Gastroesophageal sphincter (tissue), 4 donors: ENCODE data around the gene EPS8L2. TPM values are rescaled to one million over a fixed set of nuclear protein-coding genes. Genes with fewer than 3 reads are reported as not detected.
A peak's percentile ranks its signal among the peaks of the same experiment; 100 is the strongest.

Experiments
- ATAC-seq: fragments of 150-250 bp; one replicate; pipeline ENCODE4 v1.9.1; 2016; ENCODE audit warnings: mild to moderate bottlenecking, moderate library complexity
- H3K27ac ChIP-seq, 4 donors: fragments of 200-600 bp; sonication (generic) in 3 of 4; 1 replicate in 3 of 4; 2 replicates in 1 of 4; pipeline ENCODE4 v1.5.1; 2016 to 2019
- H3K27me3 ChIP-seq: fragments of 200-600 bp; sonication (generic); one replicate; pipeline ENCODE4 v1.5.1; 2019
- H3K36me3 ChIP-seq, 2 donors: fragments of 200-600 bp; sonication (generic); one replicate each; pipeline ENCODE4 v1.5.1; 2019; ENCODE audit warnings: control low read depth in 1 of 2
- H3K4me1 ChIP-seq, 3 donors: fragments of 200-600 bp; sonication (generic); 1 replicate in 2 of 3; 2 replicates in 1 of 3; pipeline ENCODE4 v1.5.1; 2016 to 2019; ENCODE audit warnings: control low read depth in 2 of 3
- H3K4me3 ChIP-seq, 2 donors: fragments of 200-600 bp; sonication (generic); one replicate each; pipeline ENCODE4 v1.5.1; 2019; ENCODE audit warnings: mild to moderate bottlenecking in 1 of 2, moderate library complexity in 1 of 2
- H3K9me3 ChIP-seq, 3 donors: fragments of 200-600 bp; sonication (generic); one replicate each; pipeline ENCODE4 v1.5.1; 2017 to 2019; ENCODE audit warnings: control low read depth in 2 of 3
- EP300 ChIP-seq: sonication (generic); formaldehyde crosslinking; IDR thresholded peaks from one replicate; pipeline ENCODE4 v1.6.1; 2017; ENCODE audit warnings: antibody characterized with exemption, mild to moderate bottlenecking
- POLR2A ChIP-seq, 2 donors: fragments of 450-650 bp; IDR thresholded peaks; one replicate each; pipeline ENCODE4 v1.6.1; 2017; ENCODE audit warnings: antibody characterized with exemption in 2 of 2, mild to moderate bottlenecking in 2 of 2, moderate library complexity in 1 of 2
- POLR2AphosphoS5 ChIP-seq: sonication (generic); formaldehyde crosslinking; IDR thresholded peaks from one replicate; pipeline ENCODE4 v1.6.1; 2017; ENCODE audit warnings: antibody characterized with exemption
- WGBS, 2 donors: methylation state at CpG; one replicate each; pipeline ENCODE4 v1.1.5; 2018; ENCODE audit warnings: low coverage in 1 of 2; 5-methylcytosine and 5-hydroxymethylcytosine counted together
- total RNA-seq, 4 donors: library from RNA; depleted of rRNA; stranded (reverse); fragments of >200 nt; gene quantifications; one replicate each; pipeline ENCODE4 v1.1.0, GENCODE V29; 2016
- TF ChIP-seq, protein P1 (sequence below), 4 experiments: fragments of 200-600 bp in 2 of 4; fragments of 450-650 bp in 2 of 4; sonication (generic) in 1 of 4; IDR thresholded peaks; one replicate each; pipeline ENCODE4 v1.5.1; 2017 to 2019; ENCODE audit warnings: antibody characterized with exemption in 4 of 4, mild to moderate bottlenecking in 2 of 4, moderate library complexity in 2 of 4

Gene EPS8L2
- total RNA-seq, 4 donors from 2014 or later, result 9.7 to 33.9 (median 24.0) TPM

DNA sequence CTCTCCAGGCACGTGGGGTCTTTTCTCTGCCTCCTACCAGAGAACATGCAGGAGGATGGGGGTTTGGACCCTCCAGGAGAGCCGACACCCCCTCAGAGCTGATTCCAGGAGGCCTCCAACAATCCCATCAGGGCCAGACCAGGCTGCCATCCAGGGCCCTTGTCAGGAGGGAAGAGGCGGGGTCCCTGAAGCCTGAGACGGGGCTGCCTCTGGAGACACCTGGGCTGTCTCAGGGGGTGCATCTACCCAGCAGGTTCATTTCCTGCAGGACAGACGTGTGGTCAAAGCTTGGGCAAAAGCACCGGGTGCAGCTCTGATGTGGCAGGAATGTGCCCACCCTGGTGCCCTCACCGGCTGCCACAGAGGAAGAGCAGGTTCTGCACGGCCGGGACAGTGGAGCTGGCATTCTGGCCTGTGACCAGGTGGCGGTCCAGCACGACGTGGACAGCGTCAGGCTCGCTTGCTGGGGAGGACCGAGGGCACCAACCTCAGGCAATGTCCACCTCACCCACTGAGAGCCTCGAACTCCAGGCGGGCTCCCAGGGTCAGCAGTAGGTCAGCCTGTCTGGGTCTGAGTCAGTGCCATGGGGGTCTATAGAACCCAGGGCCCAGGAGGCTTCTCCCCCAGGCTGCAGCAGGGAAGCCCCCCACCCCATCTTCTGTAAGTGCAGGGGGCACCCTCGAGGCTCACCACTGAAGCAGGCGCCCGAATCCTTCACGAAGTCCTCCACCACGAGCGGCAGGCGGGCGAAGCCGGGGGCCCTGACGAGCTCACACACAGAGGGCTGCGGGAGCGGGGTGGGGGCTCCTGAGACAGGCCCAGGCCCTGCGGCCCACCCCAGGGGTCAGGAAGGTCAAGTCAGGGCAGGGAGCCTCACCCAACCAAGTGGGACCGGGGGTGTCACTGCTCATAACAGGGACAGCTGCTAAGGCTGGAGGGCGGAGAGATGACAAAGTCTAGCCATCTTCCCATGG lies 64.9 kb downstream of the EPS8L2 start:
- no peak overlapping the region for H3K27ac ChIP-seq
- H3K36me3 ChIP-seq, result peaks cover 0 to 88% of the 10 kb centered on the region in 2 donors
- no peak for TF ChIP-seq EP300
- TF ChIP-seq, protein P1, sequence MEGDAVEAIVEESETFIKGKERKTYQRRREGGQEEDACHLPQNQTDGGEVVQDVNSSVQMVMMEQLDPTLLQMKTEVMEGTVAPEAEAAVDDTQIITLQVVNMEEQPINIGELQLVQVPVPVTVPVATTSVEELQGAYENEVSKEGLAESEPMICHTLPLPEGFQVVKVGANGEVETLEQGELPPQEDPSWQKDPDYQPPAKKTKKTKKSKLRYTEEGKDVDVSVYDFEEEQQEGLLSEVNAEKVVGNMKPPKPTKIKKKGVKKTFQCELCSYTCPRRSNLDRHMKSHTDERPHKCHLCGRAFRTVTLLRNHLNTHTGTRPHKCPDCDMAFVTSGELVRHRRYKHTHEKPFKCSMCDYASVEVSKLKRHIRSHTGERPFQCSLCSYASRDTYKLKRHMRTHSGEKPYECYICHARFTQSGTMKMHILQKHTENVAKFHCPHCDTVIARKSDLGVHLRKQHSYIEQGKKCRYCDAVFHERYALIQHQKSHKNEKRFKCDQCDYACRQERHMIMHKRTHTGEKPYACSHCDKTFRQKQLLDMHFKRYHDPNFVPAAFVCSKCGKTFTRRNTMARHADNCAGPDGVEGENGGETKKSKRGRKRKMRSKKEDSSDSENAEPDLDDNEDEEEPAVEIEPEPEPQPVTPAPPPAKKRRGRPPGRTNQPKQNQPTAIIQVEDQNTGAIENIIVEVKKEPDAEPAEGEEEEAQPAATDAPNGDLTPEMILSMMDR (IDR thresholded peaks at IDR 0.05), result no peak
- TF ChIP-seq POLR2AphosphoS5, result no peak
- no peak for TF ChIP-seq POLR2A (IDR thresholded peaks at IDR 0.05)
- 67% methylated on average over 1 of the region's 32 CpGs; no CpG with 5 or more reads in 1 of the 2 donors for WGBS, 2 donors
- H3K4me1 ChIP-seq, result peaks cover 0 to 42% (median 11%) of the 10 kb centered on the region in 3 donors
- ATAC-seq, result no peak
- no peaks in the 10 kb centered on the region for H3K27me3 ChIP-seq
- H3K9me3 ChIP-seq, result no peaks in the 10 kb centered on the region
- H3K4me3 ChIP-seq, result no peak overlapping the region

DNA sequence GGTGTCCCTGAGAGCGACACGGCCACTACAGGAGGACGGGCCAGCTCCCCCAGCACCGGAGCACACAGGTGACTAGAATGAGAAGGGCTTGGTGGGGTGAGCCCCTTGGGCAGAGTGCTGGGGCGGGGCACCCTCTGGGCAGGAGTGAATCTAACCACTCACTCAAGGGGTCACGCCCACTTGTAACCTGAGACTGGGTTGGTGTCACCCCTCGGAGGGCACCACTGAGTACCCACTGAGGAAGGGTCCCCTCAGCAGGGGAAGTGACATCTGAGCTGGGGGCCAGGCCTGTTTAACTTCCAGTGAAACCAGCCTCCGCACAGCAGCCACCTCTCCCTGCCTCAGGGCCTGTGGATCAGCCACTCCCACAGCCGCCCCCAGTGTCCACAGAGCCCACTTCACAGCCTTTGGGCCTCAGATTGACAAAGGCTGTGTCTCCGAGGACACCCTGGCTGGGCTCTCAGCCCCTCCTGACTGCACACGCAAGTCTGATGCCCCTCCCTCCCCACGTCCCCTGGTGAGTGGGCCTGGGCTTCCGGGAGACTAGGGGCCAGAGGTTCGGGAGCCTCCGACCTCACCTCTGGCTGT lies 65.7 kb downstream of the EPS8L2 start:
- no peaks in the 10 kb centered on the region for H3K9me3 ChIP-seq
- peak overlapping the region in 1 of 4 donors; percentile 41 for H3K27ac ChIP-seq
- no CpG with 5 or more reads among the region's 15 CpGs for WGBS, 2 donors
- peaks cover 0 to 80% of the 10 kb centered on the region in 2 donors for H3K36me3 ChIP-seq
- H3K4me3 ChIP-seq, result no peak overlapping the region
- TF ChIP-seq, protein P1 (IDR thresholded peaks at IDR 0.05), result no peak
- TF ChIP-seq EP300 (no peak), POLR2AphosphoS5 (no peak), POLR2A (IDR thresholded peaks at IDR 0.05) (no peak)
- ATAC-seq, result no peak
- H3K4me1 ChIP-seq, result peaks cover 0 to 50% (median 17%) of the 10 kb centered on the region in 3 donors
- H3K27me3 ChIP-seq, result no peaks in the 10 kb centered on the region

DNA sequence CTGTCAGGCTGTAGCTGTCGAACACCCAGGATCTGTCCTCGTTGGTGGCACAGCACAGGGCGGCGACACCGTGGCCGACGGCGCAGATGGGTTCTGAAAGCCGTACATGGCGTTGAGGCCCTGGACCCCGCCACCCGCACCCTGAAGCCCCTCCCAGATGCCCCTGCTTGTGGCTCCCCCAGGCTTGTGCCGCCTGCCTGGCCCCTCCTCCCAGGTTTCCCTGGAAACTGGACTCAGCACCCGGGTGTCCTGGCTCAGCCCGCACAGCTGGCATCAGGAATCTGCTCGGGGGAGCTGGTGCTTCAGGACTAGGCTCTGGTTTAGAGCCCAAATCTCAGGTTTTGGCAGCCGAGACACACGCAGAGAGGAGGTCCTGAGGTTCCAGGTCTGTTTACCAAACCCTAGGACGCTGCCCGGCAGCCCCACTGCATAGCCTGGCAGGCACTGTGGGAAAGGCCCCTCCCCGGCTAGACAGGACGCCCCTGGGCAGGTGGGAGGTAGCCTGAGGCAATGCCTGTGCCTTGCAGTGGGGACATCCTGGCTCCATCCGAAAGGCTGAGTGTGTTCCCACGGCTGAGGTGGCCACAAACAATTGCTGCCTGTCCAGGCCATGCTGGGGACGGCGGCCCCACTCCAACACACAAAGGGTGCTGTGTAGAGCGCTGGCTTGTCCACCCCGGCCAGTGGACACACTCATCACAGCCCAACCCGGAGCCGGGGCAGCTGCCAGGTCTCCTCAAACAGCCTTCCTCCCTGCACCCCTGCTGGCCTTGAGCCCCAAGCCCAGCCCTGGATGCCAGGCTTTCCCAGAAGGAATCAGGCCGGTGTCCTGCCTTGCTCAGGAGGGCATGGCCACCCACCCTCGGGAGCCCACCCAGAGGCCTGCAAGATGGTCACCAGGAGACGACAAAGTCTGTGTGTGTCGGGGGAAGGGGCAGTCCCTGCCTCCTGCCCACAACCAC lies 66.7 kb downstream of the EPS8L2 start:
- Histone ChIP-seq H3K27ac (peak overlapping the region in 2 of 4 donors; percentile 26 to 41), H3K9me3 (no peaks in the 10 kb centered on the region), H3K36me3 (peaks cover 0 to 70% of the 10 kb centered on the region in 2 donors), H3K27me3 (no peaks in the 10 kb centered on the region), H3K4me1 (peaks cover 0 to 52% (median 17%) of the 10 kb centered on the region in 3 donors), H3K4me3 (no peak overlapping the region)
- WGBS, 2 donors, result 80% methylated on average over 1 of the region's 34 CpGs; no CpG with 5 or more reads in 1 of the 2 donors
- ATAC-seq, result no peak
- TF ChIP-seq, protein P1 (IDR thresholded peaks at IDR 0.05), result no peak
- TF ChIP-seq EP300, result no peak
- no peak for TF ChIP-seq POLR2AphosphoS5
- no peak for TF ChIP-seq POLR2A (IDR thresholded peaks at IDR 0.05)

DNA sequence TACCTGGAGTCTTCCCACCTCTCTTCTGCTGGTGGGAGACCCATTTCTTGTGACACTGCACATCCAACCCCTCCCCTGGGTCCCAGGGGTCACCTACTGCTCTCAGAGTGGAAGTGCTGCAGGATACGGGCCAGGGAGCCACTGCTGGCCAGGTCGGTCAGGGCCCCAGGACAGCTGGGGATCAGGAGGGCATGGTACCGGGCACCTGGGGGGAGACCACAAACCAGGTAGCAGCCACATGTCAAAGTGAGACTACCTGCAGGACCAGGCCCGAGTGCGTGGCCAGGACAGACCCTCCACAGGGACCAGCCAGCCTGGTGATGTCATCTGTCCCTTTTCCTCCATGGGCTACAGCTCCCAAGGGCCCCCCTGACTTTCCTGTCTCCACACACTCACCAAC lies 67.4 kb downstream of the EPS8L2 start:
- Histone ChIP-seq H3K4me3 (no peak overlapping the region), H3K27me3 (no peaks in the 10 kb centered on the region), H3K36me3 (peaks cover 0 to 64% of the 10 kb centered on the region in 2 donors), H3K9me3 (no peaks in the 10 kb centered on the region), H3K27ac (peak overlapping the region in 2 of 4 donors; percentile 26 to 41), H3K4me1 (peaks cover 0 to 59% (median 21%) of the 10 kb centered on the region in 3 donors)
- no peak for ATAC-seq
- TF ChIP-seq, protein P1 (IDR thresholded peaks at IDR 0.05), result no peak
- TF ChIP-seq POLR2A (IDR thresholded peaks at IDR 0.05), result no peak
- TF ChIP-seq POLR2AphosphoS5, result no peak
- TF ChIP-seq EP300, result no peak
- 91% methylated on average over 4 of the region's 5 CpGs; no CpG with 5 or more reads in 1 of the 2 donors for WGBS, 2 donors
